ENCODE data around the gene IL20RA.

IL20RA gene

GRCh38 chr6:136985502-136985901, 59.3 kb downstream of the IL20RA start:
- Histone ChIP-seq H3K27me3 (peaks cover 80% of the 10 kb centered on the region), H3K9me3 (no peaks in the 10 kb centered on the region), H3K36me3 (no peaks in the 10 kb centered on the region), H3K4me1 (ENCODE audit: control insufficient read depth in 1 of 2, insufficient read depth in 1 of 2, low read depth in 1 of 2, low read length in 1 of 2) (no peaks in the 10 kb centered on the region), H3K4me3 (ENCODE audit: low read depth in 1 of 2, low read length in 1 of 2) (no peak overlapping the region), H3K27ac (no peak overlapping the region)
- no peak for TF ChIP-seq CTCF (IDR thresholded peaks at IDR 0.05)

- no peaks in the 10 kb centered on the region for H3K4me1 ChIP-seq (ENCODE audit: control insufficient read depth in 1 of 2, insufficient read depth in 1 of 2, low read depth in 1 of 2, low read length in 1 of 2)
- no peak overlapping the region for H3K27ac ChIP-seq
- H3K9me3 ChIP-seq, result no peaks in the 10 kb centered on the region
- no peak overlapping the region for H3K4me3 ChIP-seq (ENCODE audit: low read depth in 1 of 2, low read length in 1 of 2)
- no peaks in the 10 kb centered on the region for H3K36me3 ChIP-seq
- TF ChIP-seq CTCF (IDR thresholded peaks at IDR 0.05), result no peak
- H3K27me3 ChIP-seq, result peaks cover 80% of the 10 kb centered on the region
Measured at GRCh38 chr6:136984578-136984977, 60.2 kb downstream of the IL20RA start.

- H3K9me3 ChIP-seq, result no peaks in the 10 kb centered on the region
- no peak for TF ChIP-seq CTCF (IDR thresholded peaks at IDR 0.05)
Measured at GRCh38 chr6:136983687-136984086, 61.1 kb downstream of the IL20RA start.

GRCh38 chr6:136982928-136983327, 61.8 kb downstream of the IL20RA start:
- Histone ChIP-seq H3K27me3 (peaks cover 76% of the 10 kb centered on the region), H3K27ac (no peak overlapping the region), H3K4me1 (ENCODE audit: control insufficient read depth in 1 of 2, insufficient read depth in 1 of 2, low read depth in 1 of 2, low read length in 1 of 2) (no peaks in the 10 kb centered on the region), H3K4me3 (ENCODE audit: low read depth in 1 of 2, low read length in 1 of 2) (no peak overlapping the region), H3K36me3 (no peaks in the 10 kb centered on the region), H3K9me3 (no peaks in the 10 kb centered on the region)
- TF ChIP-seq CTCF (IDR thresholded peaks at IDR 0.05), result no peak

More at GRCh38 chr6:136983687-136984086, 61.1 kb downstream of the IL20RA start:
- Histone ChIP-seq H3K4me3 (ENCODE audit: low read depth in 1 of 2, low read length in 1 of 2) (no peak overlapping the region), H3K36me3 (no peaks in the 10 kb centered on the region), H3K27ac (no peak overlapping the region), H3K27me3 (peaks cover 80% of the 10 kb centered on the region), H3K4me1 (ENCODE audit: control insufficient read depth in 1 of 2, insufficient read depth in 1 of 2, low read depth in 1 of 2, low read length in 1 of 2) (no peaks in the 10 kb centered on the region)

- no peak for TF ChIP-seq CTCF (IDR thresholded peaks at IDR 0.05)
- Histone ChIP-seq H3K27ac (no peak overlapping the region), H3K4me3 (ENCODE audit: low read depth in 1 of 2, low read length in 1 of 2) (no peak overlapping the region), H3K27me3 (peaks cover 56% of the 10 kb centered on the region), H3K9me3 (no peaks in the 10 kb centered on the region), H3K36me3 (no peaks in the 10 kb centered on the region), H3K4me1 (ENCODE audit: control insufficient read depth in 1 of 2, insufficient read depth in 1 of 2, low read depth in 1 of 2, low read length in 1 of 2) (no peaks in the 10 kb centered on the region)
Measured at GRCh38 chr6:136980070-136980469, 64.7 kb downstream of the IL20RA start.

- H3K36me3 ChIP-seq, result no peaks in the 10 kb centered on the region
- H3K27me3 ChIP-seq, result peaks cover 50% of the 10 kb centered on the region
- H3K27ac ChIP-seq, result no peak overlapping the region
- no peaks in the 10 kb centered on the region for H3K4me1 ChIP-seq (ENCODE audit: control insufficient read depth in 1 of 2, insufficient read depth in 1 of 2, low read depth in 1 of 2, low read length in 1 of 2)
- no peak for TF ChIP-seq CTCF (IDR thresholded peaks at IDR 0.05)
- no peak overlapping the region for H3K4me3 ChIP-seq (ENCODE audit: low read depth in 1 of 2, low read length in 1 of 2)
- H3K9me3 ChIP-seq, result no peaks in the 10 kb centered on the region
Measured at GRCh38 chr6:136979206-136979605, 65.6 kb downstream of the IL20RA start.

All from neutrophil (primary cell).